ENCODE measurements around the gene ICAM2.

DNA sequence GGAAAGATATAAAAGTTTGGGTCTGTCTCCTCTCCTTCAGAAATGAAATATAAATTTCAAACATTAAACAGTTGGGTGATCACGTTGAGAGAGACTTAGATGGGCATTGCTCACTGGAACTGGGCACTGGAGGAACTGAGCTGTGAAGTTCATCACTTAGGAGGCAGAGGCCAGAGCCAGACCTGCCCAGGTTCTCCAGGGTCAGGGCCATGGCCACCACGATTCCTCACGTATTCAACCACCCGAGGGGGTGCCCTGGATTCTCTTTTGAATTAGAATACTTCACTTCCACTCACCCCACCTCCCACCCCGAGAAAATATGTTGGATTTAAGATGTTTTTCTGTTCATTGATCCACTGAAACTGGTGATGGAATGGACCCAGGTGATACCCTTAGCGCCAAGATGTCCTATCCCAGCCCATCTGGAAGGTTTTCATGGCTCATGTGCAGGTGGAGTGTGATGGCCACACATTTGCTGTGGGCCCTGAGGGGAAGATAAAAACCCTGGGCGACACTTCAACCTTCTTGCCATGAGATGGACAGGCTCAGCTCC lies 16.1 kb downstream of the ICAM2 start:
- TF ChIP-seq, protein P1, sequence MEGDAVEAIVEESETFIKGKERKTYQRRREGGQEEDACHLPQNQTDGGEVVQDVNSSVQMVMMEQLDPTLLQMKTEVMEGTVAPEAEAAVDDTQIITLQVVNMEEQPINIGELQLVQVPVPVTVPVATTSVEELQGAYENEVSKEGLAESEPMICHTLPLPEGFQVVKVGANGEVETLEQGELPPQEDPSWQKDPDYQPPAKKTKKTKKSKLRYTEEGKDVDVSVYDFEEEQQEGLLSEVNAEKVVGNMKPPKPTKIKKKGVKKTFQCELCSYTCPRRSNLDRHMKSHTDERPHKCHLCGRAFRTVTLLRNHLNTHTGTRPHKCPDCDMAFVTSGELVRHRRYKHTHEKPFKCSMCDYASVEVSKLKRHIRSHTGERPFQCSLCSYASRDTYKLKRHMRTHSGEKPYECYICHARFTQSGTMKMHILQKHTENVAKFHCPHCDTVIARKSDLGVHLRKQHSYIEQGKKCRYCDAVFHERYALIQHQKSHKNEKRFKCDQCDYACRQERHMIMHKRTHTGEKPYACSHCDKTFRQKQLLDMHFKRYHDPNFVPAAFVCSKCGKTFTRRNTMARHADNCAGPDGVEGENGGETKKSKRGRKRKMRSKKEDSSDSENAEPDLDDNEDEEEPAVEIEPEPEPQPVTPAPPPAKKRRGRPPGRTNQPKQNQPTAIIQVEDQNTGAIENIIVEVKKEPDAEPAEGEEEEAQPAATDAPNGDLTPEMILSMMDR (IDR thresholded peaks at IDR 0.05 in 4 of 5, conservative IDR thresholded peaks at IDR 0.05 in 1 of 5): no peak
- no peak for TF ChIP-seq POLR2A (IDR thresholded peaks at IDR 0.05)
